GM12878 (cell line): ENCODE measurements around the gene EHBP1L1. TPM values are rescaled to one million over a fixed set of nuclear protein-coding genes. Genes with fewer than 3 reads are reported as not detected.
A peak's percentile ranks its signal among the peaks of the same experiment; 100 is the strongest.

Experiments used
- CEBPZ ChIP-seq: fragments of 150-350 bp; IDR thresholded peaks from 2 replicates; pipeline ENCODE4 v1.6.1; 2016; ENCODE audit warnings: low read depth, low read length
- GATAD2B ChIP-seq: fragments of 450-650 bp; conservative IDR thresholded peaks from 2 replicates; pipeline ENCODE4 v1.6.1; 2017; ENCODE audit warnings: low read depth, mild to moderate bottlenecking, moderate library complexity
- HSF1 ChIP-seq: fragments of 150-350 bp; IDR thresholded peaks from 2 replicates; pipeline ENCODE4 v1.6.1; 2014; ENCODE audit warnings: mild to moderate bottlenecking, low read depth, low read length
- IRF5 ChIP-seq: fragments of 450-650 bp; IDR thresholded peaks from 2 replicates; pipeline ENCODE4 v1.6.1; 2017; ENCODE audit warnings: borderline replicate concordance
- JUND ChIP-seq: IDR thresholded peaks from 2 replicates; pipeline ENCODE4 v1.6.1; 2012; ENCODE audit warnings: low read depth, mild to moderate bottlenecking, low read length, improper control_type of control experiment, moderate library complexity
- NFIC ChIP-seq: IDR thresholded peaks from 2 replicates; pipeline ENCODE4 v1.6.1; 2012; ENCODE audit warnings: low read depth, mild to moderate bottlenecking, inconsistent platforms, low read length, moderate library complexity
- NKRF ChIP-seq: fragments of 450-650 bp; conservative IDR thresholded peaks from 2 replicates; pipeline ENCODE4 v1.6.1; 2017; ENCODE audit warnings: mild to moderate bottlenecking, moderate library complexity
- NR2F1 ChIP-seq: fragments of 450-650 bp; conservative IDR thresholded peaks from 2 replicates; pipeline ENCODE4 v1.6.1; 2017; ENCODE audit warnings: mild to moderate bottlenecking
- POLR2A ChIP-seq: IDR thresholded peaks from 2 replicates; pipeline ENCODE4 v1.6.1; 2011; ENCODE audit warnings: low read depth, mild to moderate bottlenecking, low read length
- RCOR1 ChIP-seq: conservative IDR thresholded peaks from 2 replicates; pipeline ENCODE4 v1.6.1; 2012; ENCODE audit warnings: low read depth, low read length, improper control_type of control experiment
- RELB ChIP-seq: fragments of 450-650 bp; IDR thresholded peaks from 2 replicates; pipeline ENCODE4 v1.6.1; 2017; ENCODE audit warnings: low read depth, mild to moderate bottlenecking, moderate library complexity
- SMC3 ChIP-seq: IDR thresholded peaks from 2 replicates; pipeline ENCODE4 v1.6.1; 2011; ENCODE audit warnings: low read length, improper control_type of control experiment, borderline replicate concordance
- SP1 ChIP-seq: IDR thresholded peaks from one replicate; pipeline ENCODE4 v1.6.1; 2011; ENCODE audit warnings: low read depth, low read length
- SPI1 ChIP-seq: IDR thresholded peaks from 2 replicates; pipeline ENCODE4 v1.6.1; 2011; ENCODE audit warnings: low read depth, mild to moderate bottlenecking, low read length, moderate library complexity, borderline replicate concordance; ENCODE audit not compliant: insufficient read depth
- SRF ChIP-seq, 2 experiments: IDR thresholded peaks; 2 replicates each; pipeline ENCODE4 v1.6.1; 2011; ENCODE audit warnings: low read depth in 2 of 2, low read length in 2 of 2, mild to moderate bottlenecking in 1 of 2, moderate library complexity in 1 of 2
- USF2 ChIP-seq: IDR thresholded peaks from 2 replicates; pipeline ENCODE4 v1.6.1; 2011; ENCODE audit warnings: low read depth, low read length, improper control_type of control experiment, borderline replicate concordance
- YY1 ChIP-seq: IDR thresholded peaks from 2 replicates; pipeline ENCODE4 v1.6.1; 2011; ENCODE audit warnings: low read depth, mild to moderate bottlenecking, low read length
- polyA plus RNA-seq, 11 experiments: library from polyadenylated mRNA; depleted of rRNA in 4 of 11; unstranded in 6 of 11; stranded (reverse) in 5 of 11; fragments of >200 nt; fragmentation: Nextera tagmentation in 4 of 11; fragmentation: Illumina TruSeq in 1 of 11; extraction: Ambion mirVana in 4 of 11; extraction: Trizol in 1 of 11; gene quantifications; 1 replicate in 1 of 11; 2 replicates in 10 of 11; pipeline versions ENCODE4 v1.2.1 to v1.2.3, GENCODE V29; 2011 to 2016; ENCODE audit warnings: inconsistent platforms in 2 of 11, missing spikeins in 2 of 11, low read depth in 1 of 11
- total RNA-seq, 4 experiments: library from RNA; depleted of rRNA in 3 of 4; stranded (reverse); fragments of >200 nt in 3 of 4; fragmentation: Illumina TruSeq in 1 of 4; extraction: Trizol in 1 of 4; gene quantifications; 2 replicates each; pipeline versions ENCODE4 v1.2.1 to v1.2.3, GENCODE V29; 2013 to 2021

EHBP1L1 gene
- total and polyA plus RNA-seq, 10 of the 15 experiments (the other 5 are each of a cell fraction or from before 2014, with no cell fraction given) = 0.06 to 99.4 (median 32.7) TPM

GRCh38 chr11:65639623-65640482, 64.0 kb downstream of the EHBP1L1 start (continued):
- TF ChIP-seq IRF5 (no peak), NFIC (no peak), POLR2A (peak; percentile 79), HSF1 (no peak), GATAD2B (peak; percentile 69), YY1 (peak; percentile 76), RCOR1 (peak; percentile 74; the same call in 1 of the 2 replicates), JUND (peak; percentile 42; the same call in 1 of the 2 replicates), SP1 (peak; percentile 66), CEBPZ (no peak), NKRF (no peak; the same call in 1 of the 2 replicates), USF2 (no peak), NR2F1 (peak; percentile 87), SMC3 (peak; percentile 2; the same call in 1 of the 2 replicates), RELB (peak; percentile 64; the same call in 1 of the 2 replicates), SRF (IDR thresholded peaks at IDR 0.05; ENCODE audit: low read depth in 2 of 2, low read length in 2 of 2) (0 out of 4 replicates have a peak, but pooled peaks of 1 of the 2 experiments have one; percentile 10), SPI1 (no peak; the same call in 1 of the 2 replicates)
